ENCODE data around the gene TBCD. TPM values are rescaled to one million over a fixed set of nuclear protein-coding genes. Genes with fewer than 3 reads are reported as not detected.

The TBCD gene
- total and polyA plus RNA-seq, 2 donors: 140 to 292 TPM

DNA sequence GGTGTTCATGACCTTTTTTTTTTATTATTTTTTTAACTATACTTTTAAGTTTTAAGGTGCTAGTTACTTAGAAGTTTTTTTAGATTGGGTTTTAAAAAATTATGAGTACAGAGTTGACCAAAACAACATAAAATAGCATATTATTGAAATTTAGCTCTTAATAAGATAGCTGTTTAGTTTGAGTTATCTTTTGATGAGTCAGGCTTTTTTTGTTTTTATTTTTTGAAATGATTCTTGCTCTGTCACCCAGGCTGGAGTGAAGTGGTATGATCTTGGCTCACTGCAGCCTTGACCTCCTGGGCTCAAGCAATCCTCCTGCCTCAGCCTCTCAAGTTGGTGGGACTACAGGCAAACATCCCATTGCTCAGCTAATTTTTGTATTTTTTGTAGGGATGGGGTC lies 74.3 kb downstream of the TBCD start:
- peaks cover 13 to 16% of the 10 kb centered on the region in 2 donors for H3K36me3 ChIP-seq (ENCODE audit: control insufficient read depth in 2 of 2, insufficient read depth in 2 of 2, low read length in 1 of 2)
- DNase-seq (ENCODE audit: low read depth in 6 of 9, low spot score in 9 of 9): no peak
- peaks cover 0 to 9% of the 10 kb centered on the region in 2 donors for H3K9me3 ChIP-seq (ENCODE audit: control insufficient read depth in 2 of 2, insufficient read depth in 1 of 2, low read length in 1 of 2)
- no peak overlapping the region for H3K27ac ChIP-seq (ENCODE audit: low read depth in 1 of 2, low read length in 1 of 2)
- no peak overlapping the region for H3K4me3 ChIP-seq (ENCODE audit: low read length in 2 of 2)
- H3K4me1 ChIP-seq (ENCODE audit: control insufficient read depth in 2 of 2, insufficient read depth in 2 of 2, low read length in 2 of 2): peaks cover 0 to 2% of the 10 kb centered on the region in 2 donors
- H3K27me3 ChIP-seq (ENCODE audit: control insufficient read depth in 2 of 2, insufficient read depth in 1 of 2, low read length in 1 of 2): no peaks in the 10 kb centered on the region

DNA sequence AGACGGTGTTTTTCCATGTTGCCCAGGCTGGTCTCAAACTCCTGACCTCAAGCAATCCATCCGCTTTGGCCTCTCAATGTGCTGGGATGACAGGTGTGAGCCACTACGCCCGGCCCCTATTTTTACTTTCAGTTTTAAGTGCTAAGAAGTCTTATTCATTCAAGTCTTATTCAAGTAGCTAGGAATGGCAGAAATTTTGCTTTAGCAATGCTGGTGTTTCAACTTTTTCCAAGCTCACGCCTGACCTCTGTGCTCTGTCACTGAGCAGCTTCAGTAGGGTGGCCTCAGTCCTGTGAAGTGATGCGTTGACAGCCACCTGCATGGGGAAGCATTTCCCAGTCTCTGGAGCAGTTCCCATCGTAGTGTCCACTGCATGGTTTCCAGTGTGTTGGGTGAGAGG lies 75.1 kb downstream of the TBCD start:
- no peak for DNase-seq (ENCODE audit: low read depth in 6 of 9, low spot score in 9 of 9)
- Histone ChIP-seq H3K4me3 (ENCODE audit: low read length in 2 of 2) (no peak overlapping the region), H3K27ac (ENCODE audit: low read depth in 1 of 2, low read length in 1 of 2) (no peak overlapping the region), H3K27me3 (ENCODE audit: control insufficient read depth in 2 of 2, insufficient read depth in 1 of 2, low read length in 1 of 2) (no peaks in the 10 kb centered on the region), H3K4me1 (ENCODE audit: control insufficient read depth in 2 of 2, insufficient read depth in 2 of 2, low read length in 2 of 2) (peaks cover 0 to 8% of the 10 kb centered on the region in 2 donors), H3K9me3 (ENCODE audit: control insufficient read depth in 2 of 2, insufficient read depth in 1 of 2, low read length in 1 of 2) (peaks cover 0 to 9% of the 10 kb centered on the region in 2 donors), H3K36me3 (ENCODE audit: control insufficient read depth in 2 of 2, insufficient read depth in 2 of 2, low read length in 1 of 2) (peaks cover 15 to 18% of the 10 kb centered on the region in 2 donors)
- WGBS: 92% methylated on average over 7 of the region's 7 CpGs

DNA sequence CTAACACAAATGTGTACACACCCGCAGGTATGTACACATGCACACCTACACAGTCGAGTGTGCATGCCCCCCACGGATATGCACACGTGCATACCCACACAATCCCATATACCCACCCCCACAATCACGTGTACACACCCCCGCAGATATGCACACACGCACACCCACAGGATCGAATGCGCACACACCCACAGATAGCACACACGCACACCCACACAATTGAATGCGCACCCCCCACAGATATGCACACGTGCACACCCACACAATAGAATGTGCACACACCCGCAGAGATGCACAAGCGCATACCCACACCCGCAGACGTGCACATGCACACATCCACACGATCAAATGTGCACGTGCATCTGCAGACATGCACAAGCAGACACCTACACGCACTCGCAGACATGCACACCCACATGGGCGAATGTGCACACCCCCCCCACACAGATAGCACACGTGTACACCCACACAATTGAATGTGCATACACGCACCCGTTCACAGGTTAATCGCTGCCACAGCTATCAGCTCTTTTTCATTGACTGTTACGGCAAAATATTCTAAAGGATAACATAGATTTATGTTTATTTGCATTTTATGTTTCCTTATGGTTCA lies 77.1 kb downstream of the TBCD start:
- H3K36me3 ChIP-seq (ENCODE audit: control insufficient read depth in 2 of 2, insufficient read depth in 2 of 2, low read length in 1 of 2): peaks cover 11 to 18% of the 10 kb centered on the region in 2 donors
- no peak for DNase-seq (ENCODE audit: low read depth in 6 of 9, low spot score in 9 of 9)
- H3K4me1 ChIP-seq (ENCODE audit: control insufficient read depth in 2 of 2, insufficient read depth in 2 of 2, low read length in 2 of 2): peaks cover 0 to 16% of the 10 kb centered on the region in 2 donors
- no peaks in the 10 kb centered on the region for H3K27me3 ChIP-seq (ENCODE audit: control insufficient read depth in 2 of 2, insufficient read depth in 1 of 2, low read length in 1 of 2)
- no peak overlapping the region for H3K4me3 ChIP-seq (ENCODE audit: low read length in 2 of 2)
- no peak overlapping the region for H3K27ac ChIP-seq (ENCODE audit: low read depth in 1 of 2, low read length in 1 of 2)
- H3K9me3 ChIP-seq (ENCODE audit: control insufficient read depth in 2 of 2, insufficient read depth in 1 of 2, low read length in 1 of 2): peaks cover 0 to 9% of the 10 kb centered on the region in 2 donors
- WGBS: 99% methylated on average over 26 of the region's 26 CpGs

DNA sequence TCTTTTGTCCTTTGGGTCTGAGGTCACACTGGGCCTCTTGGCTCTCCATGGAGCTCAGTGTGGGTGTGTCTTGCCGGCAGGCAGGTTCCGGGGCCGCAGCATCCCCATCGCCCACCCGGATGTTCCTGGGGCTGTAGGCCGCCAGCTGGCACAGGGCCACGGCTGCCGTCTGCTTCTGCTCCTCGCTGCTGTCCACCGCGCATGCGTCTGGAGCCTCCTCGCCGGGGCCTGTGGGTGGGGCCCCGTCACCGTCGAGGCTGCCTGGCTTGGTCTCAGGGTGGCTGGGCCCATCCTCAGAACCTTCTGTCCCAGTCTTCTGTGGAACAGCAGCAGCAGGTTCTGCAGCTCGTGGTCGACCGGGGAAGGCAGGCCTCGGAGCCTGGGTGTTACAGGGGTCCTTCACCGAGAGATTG lies 78.4 kb downstream of the TBCD start:
- no peak overlapping the region for H3K4me3 ChIP-seq (ENCODE audit: low read length in 2 of 2)
- no peak overlapping the region for H3K27ac ChIP-seq (ENCODE audit: low read depth in 1 of 2, low read length in 1 of 2)
- H3K4me1 ChIP-seq (ENCODE audit: control insufficient read depth in 2 of 2, insufficient read depth in 2 of 2, low read length in 2 of 2): peaks cover 0 to 22% of the 10 kb centered on the region in 2 donors
- H3K9me3 ChIP-seq (ENCODE audit: control insufficient read depth in 2 of 2, insufficient read depth in 1 of 2, low read length in 1 of 2): peaks cover 0 to 9% of the 10 kb centered on the region in 2 donors
- no peak for DNase-seq (ENCODE audit: low read depth in 6 of 9, low spot score in 9 of 9)
- peaks cover 11 to 18% of the 10 kb centered on the region in 2 donors for H3K36me3 ChIP-seq (ENCODE audit: control insufficient read depth in 2 of 2, insufficient read depth in 2 of 2, low read length in 1 of 2)
- H3K27me3 ChIP-seq (ENCODE audit: control insufficient read depth in 2 of 2, insufficient read depth in 1 of 2, low read length in 1 of 2): no peaks in the 10 kb centered on the region
- WGBS: 94% methylated on average over 22 of the region's 22 CpGs

DNA sequence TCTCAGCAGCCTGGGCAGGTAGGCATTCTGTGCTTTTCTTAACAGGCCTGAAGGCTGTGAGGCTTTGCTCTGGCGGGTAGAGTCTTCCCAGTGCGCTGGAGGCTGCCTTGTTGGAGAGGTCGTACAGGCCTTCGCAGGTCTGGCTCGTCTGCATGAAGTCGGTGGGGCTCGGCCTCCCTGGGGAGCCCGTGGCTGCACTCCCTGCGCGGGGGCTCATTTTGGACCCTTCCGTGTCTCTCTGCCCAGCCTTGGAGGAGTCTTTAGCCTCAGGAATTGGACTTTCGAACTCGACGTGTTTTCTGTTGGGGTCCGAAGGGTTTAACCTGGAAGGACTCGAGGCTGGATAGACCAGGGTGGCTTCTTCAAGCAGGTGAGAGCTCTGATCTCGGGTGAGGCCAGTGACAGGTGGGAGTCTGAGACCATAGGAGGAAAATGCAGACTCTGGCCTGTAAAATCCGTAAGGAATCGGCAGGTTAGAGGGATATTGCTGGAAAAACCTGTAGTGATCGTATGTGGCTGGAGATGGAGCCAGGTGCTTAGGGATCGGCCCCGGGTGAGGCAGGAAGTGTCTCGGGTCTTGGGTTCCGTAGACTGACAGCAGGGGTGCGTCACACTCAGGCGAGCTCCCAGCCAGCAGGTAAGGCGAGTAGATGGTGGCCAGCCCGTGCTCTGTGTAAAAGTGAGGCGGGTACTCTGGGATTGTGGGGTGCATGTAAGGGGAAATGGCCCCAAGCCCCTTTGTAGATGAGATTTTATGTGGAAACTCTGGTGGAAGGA lies 79.4 kb downstream of the TBCD start:
- peaks cover 0 to 22% of the 10 kb centered on the region in 2 donors for H3K4me1 ChIP-seq (ENCODE audit: control insufficient read depth in 2 of 2, insufficient read depth in 2 of 2, low read length in 2 of 2)
- WGBS: 97% methylated on average over 29 of the region's 29 CpGs
- H3K27ac ChIP-seq (ENCODE audit: low read depth in 1 of 2, low read length in 1 of 2): peak overlapping the region in 1 of 2 donors; percentile 46
- H3K27me3 ChIP-seq (ENCODE audit: control insufficient read depth in 2 of 2, insufficient read depth in 1 of 2, low read length in 1 of 2): no peaks in the 10 kb centered on the region
- no peak for DNase-seq (ENCODE audit: low read depth in 6 of 9, low spot score in 9 of 9)
- peaks cover 0 to 9% of the 10 kb centered on the region in 2 donors for H3K9me3 ChIP-seq (ENCODE audit: control insufficient read depth in 2 of 2, insufficient read depth in 1 of 2, low read length in 1 of 2)
- peaks cover 11 to 18% of the 10 kb centered on the region in 2 donors for H3K36me3 ChIP-seq (ENCODE audit: control insufficient read depth in 2 of 2, insufficient read depth in 2 of 2, low read length in 1 of 2)
- no peak overlapping the region for H3K4me3 ChIP-seq (ENCODE audit: low read length in 2 of 2)

DNA sequence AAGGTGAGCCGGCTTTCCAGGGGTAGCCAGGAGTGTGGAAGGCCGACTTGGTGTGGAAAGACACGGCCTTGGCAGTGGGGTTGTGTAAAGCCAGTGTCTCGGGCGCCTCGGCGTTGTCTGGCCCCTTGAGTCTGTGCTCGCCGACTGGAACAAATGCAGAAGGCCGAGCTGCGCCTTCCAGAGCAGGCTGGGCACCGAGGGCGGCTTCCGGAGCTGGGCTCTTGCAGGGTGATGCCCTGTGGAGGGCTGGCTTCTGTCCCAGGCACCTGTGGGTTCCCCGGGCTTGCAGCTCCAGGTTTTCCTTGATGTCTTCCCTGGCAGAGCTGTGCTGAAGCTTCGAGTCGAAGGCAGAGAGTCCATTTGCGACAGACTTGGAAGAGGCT lies 79.9 kb downstream of the TBCD start:
- Histone ChIP-seq H3K27ac (ENCODE audit: low read depth in 1 of 2, low read length in 1 of 2) (peak overlapping the region in 1 of 2 donors; percentile 25), H3K9me3 (ENCODE audit: control insufficient read depth in 2 of 2, insufficient read depth in 1 of 2, low read length in 1 of 2) (peaks cover 0 to 9% of the 10 kb centered on the region in 2 donors), H3K27me3 (ENCODE audit: control insufficient read depth in 2 of 2, insufficient read depth in 1 of 2, low read length in 1 of 2) (no peaks in the 10 kb centered on the region), H3K36me3 (ENCODE audit: control insufficient read depth in 2 of 2, insufficient read depth in 2 of 2, low read length in 1 of 2) (peaks cover 11 to 18% of the 10 kb centered on the region in 2 donors), H3K4me3 (ENCODE audit: low read length in 2 of 2) (no peak overlapping the region), H3K4me1 (ENCODE audit: control insufficient read depth in 2 of 2, insufficient read depth in 2 of 2, low read length in 2 of 2) (peaks cover 0 to 22% of the 10 kb centered on the region in 2 donors)
- WGBS: 95% methylated on average over 18 of the region's 18 CpGs
- no peak for DNase-seq (ENCODE audit: low read depth in 6 of 9, low spot score in 9 of 9)

DNA sequence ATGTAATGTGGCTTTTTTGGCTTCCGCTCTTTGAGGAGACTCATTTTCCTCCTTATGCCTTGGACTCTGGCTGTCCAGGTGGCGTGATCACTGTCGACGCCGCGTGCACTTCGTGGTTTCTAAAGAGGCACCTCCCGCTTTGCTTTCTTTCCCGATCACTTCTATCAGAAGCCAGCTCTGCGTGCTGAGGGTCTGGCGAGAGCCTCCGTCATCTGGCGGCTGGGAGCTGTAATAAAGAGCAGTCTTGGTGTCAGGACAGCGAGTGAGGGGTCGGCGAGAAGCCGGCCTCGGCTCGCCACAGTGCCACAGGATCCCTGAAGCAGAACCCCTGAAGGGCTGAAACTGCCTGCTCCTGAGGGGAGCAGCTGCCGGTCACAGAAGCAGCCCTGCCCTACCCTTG lies 80.5 kb downstream of the TBCD start:
- peaks cover 10 to 17% of the 10 kb centered on the region in 2 donors for H3K36me3 ChIP-seq (ENCODE audit: control insufficient read depth in 2 of 2, insufficient read depth in 2 of 2, low read length in 1 of 2)
- no peak overlapping the region for H3K27ac ChIP-seq (ENCODE audit: low read depth in 1 of 2, low read length in 1 of 2)

DNA sequence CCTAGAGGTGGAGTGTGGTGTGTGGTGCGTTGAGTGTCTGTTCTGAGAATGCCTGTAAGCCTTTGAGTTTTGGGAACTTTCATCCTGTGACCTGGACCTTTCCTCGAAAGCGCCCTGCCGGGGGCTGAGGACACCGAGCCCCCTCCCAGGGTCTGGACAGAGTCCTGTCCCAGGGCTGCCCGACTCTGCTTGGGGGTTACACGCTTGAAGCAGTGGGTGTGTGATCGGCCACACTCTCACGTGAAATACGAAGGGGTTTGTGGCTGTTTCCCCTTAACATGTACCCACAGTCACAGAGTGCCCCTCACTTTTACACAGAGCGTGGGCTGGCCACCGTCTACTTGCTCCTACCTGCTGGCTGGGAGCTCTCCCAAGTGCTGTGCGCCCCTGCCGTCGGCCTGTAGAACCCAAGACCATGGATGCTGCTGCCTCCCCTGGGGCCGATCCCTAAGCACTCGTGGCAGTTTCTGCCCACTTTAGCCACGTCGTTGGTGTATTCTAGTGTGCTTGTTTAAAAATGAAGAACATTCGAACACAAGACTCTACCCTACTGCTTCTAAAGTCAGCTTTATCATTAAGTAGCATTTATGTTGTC lies 81.1 kb downstream of the TBCD start:
- DNase-seq (ENCODE audit: low read depth in 6 of 9, low spot score in 9 of 9): no peak
- Histone ChIP-seq H3K4me3 (ENCODE audit: low read length in 2 of 2) (no peak overlapping the region), H3K9me3 (ENCODE audit: control insufficient read depth in 2 of 2, insufficient read depth in 1 of 2, low read length in 1 of 2) (peaks cover 0 to 9% of the 10 kb centered on the region in 2 donors), H3K27me3 (ENCODE audit: control insufficient read depth in 2 of 2, insufficient read depth in 1 of 2, low read length in 1 of 2) (no peaks in the 10 kb centered on the region), H3K36me3 (ENCODE audit: control insufficient read depth in 2 of 2, insufficient read depth in 2 of 2, low read length in 1 of 2) (peaks cover 5 to 12% of the 10 kb centered on the region in 2 donors), H3K27ac (ENCODE audit: low read depth in 1 of 2, low read length in 1 of 2) (no peak overlapping the region), H3K4me1 (ENCODE audit: control insufficient read depth in 2 of 2, insufficient read depth in 2 of 2, low read length in 2 of 2) (peaks cover 0 to 22% of the 10 kb centered on the region in 2 donors)
- WGBS: 95% methylated on average over 20 of the region's 20 CpGs

More for the DNA sequence above, 80.5 kb downstream of the TBCD start:
- 39% methylated on average over 20 of the region's 20 CpGs for WGBS
- H3K4me3 ChIP-seq (ENCODE audit: low read length in 2 of 2): no peak overlapping the region
- H3K9me3 ChIP-seq (ENCODE audit: control insufficient read depth in 2 of 2, insufficient read depth in 1 of 2, low read length in 1 of 2): peaks cover 0 to 9% of the 10 kb centered on the region in 2 donors
- no peaks in the 10 kb centered on the region for H3K27me3 ChIP-seq (ENCODE audit: control insufficient read depth in 2 of 2, insufficient read depth in 1 of 2, low read length in 1 of 2)
- H3K4me1 ChIP-seq (ENCODE audit: control insufficient read depth in 2 of 2, insufficient read depth in 2 of 2, low read length in 2 of 2): peaks cover 0 to 22% of the 10 kb centered on the region in 2 donors
- peak in 1 of 9 donors; percentile 34 for DNase-seq (ENCODE audit: low read depth in 6 of 9, low spot score in 9 of 9)

DNA sequence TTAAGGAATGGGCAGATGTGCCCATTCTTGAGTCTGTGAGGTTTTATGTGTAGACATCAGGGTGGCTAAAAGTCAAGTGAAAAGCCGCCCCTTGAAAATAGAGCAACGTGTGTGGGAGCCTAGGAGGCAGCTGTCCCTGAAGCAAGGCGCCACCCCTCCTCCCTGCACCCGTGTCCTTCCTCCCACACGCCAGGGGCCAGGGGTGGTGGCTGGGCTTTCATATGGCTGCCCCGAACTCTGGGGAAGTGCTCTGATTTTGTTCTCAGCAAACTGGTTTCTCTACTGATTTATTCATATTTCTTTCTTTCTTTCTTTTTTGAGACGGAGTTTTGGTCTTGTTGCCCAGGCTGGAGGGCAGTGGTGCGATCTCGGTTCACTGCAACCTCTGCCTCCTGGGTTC lies 83.3 kb downstream of the TBCD start:
- Histone ChIP-seq H3K27me3 (ENCODE audit: control insufficient read depth in 2 of 2, insufficient read depth in 1 of 2, low read length in 1 of 2) (no peaks in the 10 kb centered on the region), H3K4me1 (ENCODE audit: control insufficient read depth in 2 of 2, insufficient read depth in 2 of 2, low read length in 2 of 2) (peaks cover 0 to 22% of the 10 kb centered on the region in 2 donors), H3K36me3 (ENCODE audit: control insufficient read depth in 2 of 2, insufficient read depth in 2 of 2, low read length in 1 of 2) (peaks cover 3 to 7% of the 10 kb centered on the region in 2 donors), H3K9me3 (ENCODE audit: control insufficient read depth in 2 of 2, insufficient read depth in 1 of 2, low read length in 1 of 2) (no peaks in the 10 kb centered on the region), H3K4me3 (ENCODE audit: low read length in 2 of 2) (no peak overlapping the region), H3K27ac (ENCODE audit: low read depth in 1 of 2, low read length in 1 of 2) (no peak overlapping the region)
- no peak for DNase-seq (ENCODE audit: low read depth in 6 of 9, low spot score in 9 of 9)
- WGBS: 79% methylated on average over 9 of the region's 9 CpGs
